Neutrophil (primary cell): ENCODE data around the gene ZNF326.

Source experiments
- H3K27ac ChIP-seq: fragments of 200-600 bp; sonication (generic); 2 replicates; pipeline ENCODE4 v1.5.1; 2016; ENCODE audit warnings: mild to moderate bottlenecking, moderate library complexity
- H3K27me3 ChIP-seq: fragments of 200-600 bp; sonication (generic); 2 replicates; pipeline ENCODE4 v1.6.0; 2016; ENCODE audit warnings: mild to moderate bottlenecking
- H3K36me3 ChIP-seq: fragments of 200-600 bp; sonication (generic); 2 replicates; pipeline ENCODE4 v1.5.1; 2017
- H3K4me1 ChIP-seq, 2 experiments: fragments of 200-600 bp in 1 of 2; sonication (generic) in 1 of 2; 1 replicate in 1 of 2; 2 replicates in 1 of 2; pipeline versions ENCODE4 v1.5.1 to v1.6.1; 2013 to 2016; ENCODE audit warnings: low read depth in 1 of 2, low read length in 1 of 2, mild to moderate bottlenecking in 1 of 2, moderate library complexity in 1 of 2; ENCODE audit not compliant: control insufficient read depth in 1 of 2, insufficient read depth in 1 of 2
- H3K4me3 ChIP-seq, 2 experiments: fragments of 200-600 bp in 1 of 2; sonication (generic) in 1 of 2; 1 replicate in 1 of 2; 2 replicates in 1 of 2; pipeline ENCODE4 v1.5.1; 2013 to 2016; ENCODE audit warnings: low read depth in 1 of 2, low read length in 1 of 2, mild to moderate bottlenecking in 1 of 2, moderate library complexity in 1 of 2
- H3K9me3 ChIP-seq: fragments of 200-600 bp; sonication (generic); 2 replicates; pipeline ENCODE4 v1.5.1; 2016
- TF ChIP-seq, protein P1 (sequence below): fragments of 200-600 bp; sonication (generic); IDR thresholded peaks from 2 replicates; pipeline ENCODE4 v1.5.1; 2016; ENCODE audit warnings: antibody characterized with exemption

Gene ZNF326

DNA sequence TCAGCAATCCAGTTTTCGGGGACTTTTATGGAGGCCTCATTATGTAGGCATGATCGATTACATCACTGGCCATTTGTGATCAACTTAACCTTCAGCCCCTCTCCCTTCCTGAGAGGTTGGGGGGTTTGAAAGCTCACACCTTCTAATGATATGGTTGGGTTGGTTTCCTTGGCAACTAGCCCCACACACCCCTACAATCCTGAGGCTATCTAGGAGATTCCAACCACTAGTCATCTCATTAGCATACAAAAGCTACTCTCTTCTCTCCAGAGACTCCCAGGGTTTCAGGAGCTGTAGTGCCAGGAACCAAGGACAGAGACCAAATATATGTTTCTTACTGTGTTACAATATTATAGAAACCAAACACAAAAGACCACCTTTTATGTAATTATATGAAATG is 35.2 kb upstream of the ZNF326 start:
- no peaks in the 10 kb centered on the region for H3K4me1 ChIP-seq
- H3K9me3 ChIP-seq: no peaks in the 10 kb centered on the region
- TF ChIP-seq, protein P1, sequence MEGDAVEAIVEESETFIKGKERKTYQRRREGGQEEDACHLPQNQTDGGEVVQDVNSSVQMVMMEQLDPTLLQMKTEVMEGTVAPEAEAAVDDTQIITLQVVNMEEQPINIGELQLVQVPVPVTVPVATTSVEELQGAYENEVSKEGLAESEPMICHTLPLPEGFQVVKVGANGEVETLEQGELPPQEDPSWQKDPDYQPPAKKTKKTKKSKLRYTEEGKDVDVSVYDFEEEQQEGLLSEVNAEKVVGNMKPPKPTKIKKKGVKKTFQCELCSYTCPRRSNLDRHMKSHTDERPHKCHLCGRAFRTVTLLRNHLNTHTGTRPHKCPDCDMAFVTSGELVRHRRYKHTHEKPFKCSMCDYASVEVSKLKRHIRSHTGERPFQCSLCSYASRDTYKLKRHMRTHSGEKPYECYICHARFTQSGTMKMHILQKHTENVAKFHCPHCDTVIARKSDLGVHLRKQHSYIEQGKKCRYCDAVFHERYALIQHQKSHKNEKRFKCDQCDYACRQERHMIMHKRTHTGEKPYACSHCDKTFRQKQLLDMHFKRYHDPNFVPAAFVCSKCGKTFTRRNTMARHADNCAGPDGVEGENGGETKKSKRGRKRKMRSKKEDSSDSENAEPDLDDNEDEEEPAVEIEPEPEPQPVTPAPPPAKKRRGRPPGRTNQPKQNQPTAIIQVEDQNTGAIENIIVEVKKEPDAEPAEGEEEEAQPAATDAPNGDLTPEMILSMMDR: no peak
- no peak overlapping the region for H3K4me3 ChIP-seq
- no peaks in the 10 kb centered on the region for H3K27me3 ChIP-seq
- H3K36me3 ChIP-seq: no peaks in the 10 kb centered on the region
- no peak overlapping the region for H3K27ac ChIP-seq

DNA sequence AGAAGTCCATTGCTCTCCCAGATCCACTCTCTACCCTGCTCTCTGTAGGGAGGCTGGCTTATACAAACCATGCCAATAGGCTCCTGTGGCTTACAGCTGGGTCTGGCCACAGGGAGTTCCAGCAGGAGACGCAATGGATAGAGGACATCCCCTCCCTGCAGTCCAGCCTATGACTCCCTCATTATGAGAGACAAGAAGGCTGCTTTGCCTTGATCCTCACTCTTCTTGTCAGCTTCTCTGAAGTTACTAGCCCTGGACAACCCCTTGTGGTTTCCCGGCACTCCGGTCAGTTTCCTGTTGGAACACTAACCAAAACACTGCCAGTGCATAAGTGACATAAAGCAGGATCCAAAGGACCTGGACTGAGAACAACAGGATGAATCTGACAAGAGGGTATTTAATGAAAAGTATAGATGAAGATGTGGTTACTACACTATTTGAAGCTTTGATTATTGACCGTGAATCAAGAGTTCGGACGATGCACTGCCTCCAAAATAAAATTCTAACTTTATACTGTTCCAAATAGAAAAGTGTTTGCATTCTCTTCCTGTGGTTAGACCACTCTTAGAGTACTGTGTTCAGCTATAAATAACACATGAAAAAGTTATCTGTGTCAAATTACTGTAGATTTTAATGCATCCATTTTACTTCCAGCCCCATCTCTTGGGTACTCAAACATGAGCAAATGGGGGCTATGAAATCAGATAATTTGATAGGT is 32.7 kb upstream of the ZNF326 start:
- H3K4me3 ChIP-seq: no peak overlapping the region
- H3K4me1 ChIP-seq: no peaks in the 10 kb centered on the region
- no peaks in the 10 kb centered on the region for H3K27me3 ChIP-seq
- H3K36me3 ChIP-seq: no peaks in the 10 kb centered on the region
- TF ChIP-seq, protein P1: no peak
- no peak overlapping the region for H3K27ac ChIP-seq
- H3K9me3 ChIP-seq: no peaks in the 10 kb centered on the region

DNA sequence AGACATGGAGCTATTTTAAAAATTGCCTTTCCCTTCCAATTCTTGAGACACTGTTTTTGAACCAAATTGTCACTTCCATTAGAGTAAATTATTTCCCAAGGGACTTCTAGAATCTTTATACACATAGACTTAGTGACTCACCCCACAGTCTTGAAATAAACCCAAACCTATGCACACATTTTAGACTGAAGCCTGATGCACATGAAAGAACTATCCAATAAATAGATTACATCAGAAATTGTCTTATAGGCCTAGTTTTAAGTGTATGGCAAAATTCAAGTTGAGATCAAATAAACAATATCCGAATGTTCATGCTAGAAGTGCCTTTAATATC is 32.2 kb upstream of the ZNF326 start:
- no peak overlapping the region for H3K4me3 ChIP-seq
- no peaks in the 10 kb centered on the region for H3K36me3 ChIP-seq
- H3K27ac ChIP-seq: no peak overlapping the region
- no peaks in the 10 kb centered on the region for H3K4me1 ChIP-seq
- no peaks in the 10 kb centered on the region for H3K27me3 ChIP-seq
- TF ChIP-seq, protein P1: no peak
- H3K9me3 ChIP-seq: no peaks in the 10 kb centered on the region

GRCh38 chr1:89965193-89965768 is 29.6 kb upstream of the ZNF326 start:
- Histone ChIP-seq H3K9me3 (no peaks in the 10 kb centered on the region), H3K4me3 (no peak overlapping the region), H3K27ac (no peak overlapping the region), H3K4me1 (no peaks in the 10 kb centered on the region), H3K27me3 (no peaks in the 10 kb centered on the region), H3K36me3 (no peaks in the 10 kb centered on the region)
- TF ChIP-seq, protein P1: no peak

DNA sequence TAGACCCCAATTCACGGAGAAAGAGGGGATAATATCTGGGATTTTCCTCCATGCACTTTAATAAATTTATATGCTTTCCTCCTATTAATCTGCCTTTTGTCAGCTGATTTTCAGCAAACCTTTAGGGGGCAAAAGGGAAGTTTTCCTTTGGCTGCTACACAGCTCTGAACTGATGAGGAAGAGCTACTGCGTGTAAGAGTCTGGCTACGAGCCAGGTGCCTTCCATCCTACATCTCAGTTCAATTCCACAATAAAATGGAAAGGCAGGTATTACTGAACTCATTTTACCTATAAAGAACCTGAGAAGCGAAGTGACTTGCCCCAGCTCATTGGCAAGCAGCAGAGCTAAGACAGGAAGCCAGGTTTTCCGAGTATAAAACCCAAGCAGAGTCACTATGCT is 28.3 kb upstream of the ZNF326 start:
- no peaks in the 10 kb centered on the region for H3K9me3 ChIP-seq
- TF ChIP-seq, protein P1: no peak
- no peaks in the 10 kb centered on the region for H3K36me3 ChIP-seq
- H3K27me3 ChIP-seq: no peaks in the 10 kb centered on the region
- no peaks in the 10 kb centered on the region for H3K4me1 ChIP-seq
- H3K27ac ChIP-seq: no peak overlapping the region
- H3K4me3 ChIP-seq: no peak overlapping the region
